HEK293 (cell line): ENCODE results near the gene EXOSC1.

Experiments used
- CTCF ChIA-PET: fragments of 350-600 bp; formaldehyde crosslinking; extraction: SDS; loops from one replicate; lab custom pipeline; 2021; ENCODE audit warnings: antibody characterized with exemption; lab: Yijun Ruan, JAX
- POLR2A ChIA-PET: fragments of 300-600 bp; formaldehyde crosslinking; extraction: SDS; loops from one replicate; lab custom pipeline; 2020; ENCODE audit warnings: antibody characterized with exemption, inconsistent platforms; lab: Yijun Ruan, JAX
- H3K27ac ChIP-seq: fragments of 200-500 bp; sonication (Bioruptor generic); 2 replicates; pipeline ENCODE4 v1.5.1; 2014; ENCODE audit warnings: low read depth, low read length, control low read depth, inconsistent platforms; ENCODE audit errors: extremely low read depth
- H3K36me3 ChIP-seq, 2 experiments: fragments of 200-500 bp in 1 of 2; sonication (Bioruptor generic) in 1 of 2; 1 replicate in 1 of 2; 2 replicates in 1 of 2; pipeline ENCODE4 v1.5.1; 2014 to 2017; ENCODE audit warnings: inconsistent platforms in 2 of 2, low read length in 2 of 2; ENCODE audit not compliant: control insufficient read depth in 2 of 2, insufficient read depth in 1 of 2
- H3K4me1 ChIP-seq: fragments of 200-500 bp; sonication (Bioruptor generic); 2 replicates; pipeline ENCODE4 v1.5.1; 2014; ENCODE audit warnings: mild to moderate bottlenecking, low read length, inconsistent platforms; ENCODE audit not compliant: control insufficient read depth, insufficient read depth
- H3K4me3 ChIP-seq: 2 replicates; pipeline ENCODE4 v1.5.1; 2011; ENCODE audit warnings: low read depth, mild to moderate bottlenecking, control low read depth, low read length, moderate library complexity
- H3K9me3 ChIP-seq: fragments of 200-500 bp; sonication (Bioruptor generic); 2 replicates; pipeline ENCODE4 v1.5.1; 2014; ENCODE audit warnings: low read depth, low read length, inconsistent platforms; ENCODE audit not compliant: control insufficient read depth, insufficient read depth
- IKZF3 ChIP-seq: fragments of 450-650 bp; IDR thresholded peaks from 2 replicates; pipeline ENCODE4 v1.5.0; 2018; ENCODE audit warnings: missing biosample characterization, mild to moderate bottlenecking, missing genetic modification characterization, moderate library complexity
- RBAK ChIP-seq: fragments of 450-650 bp; formaldehyde crosslinking; IDR thresholded peaks from 2 replicates; pipeline ENCODE4 v1.5.1; 2016; ENCODE audit warnings: missing biosample characterization, missing genetic modification characterization
- SCRT2 ChIP-seq: fragments of 450-650 bp; formaldehyde crosslinking; IDR thresholded peaks from 2 replicates; pipeline ENCODE4 v1.5.1; 2016; ENCODE audit warnings: missing biosample characterization, missing genetic modification characterization
- SP2 ChIP-seq: fragments of 450-650 bp; formaldehyde crosslinking; IDR thresholded peaks from 2 replicates; pipeline ENCODE4 v1.5.1; 2016; ENCODE audit warnings: missing biosample characterization, missing genetic modification characterization
- TRIM28 ChIP-seq: IDR thresholded peaks from 2 replicates; pipeline ENCODE4 v1.6.1; 2011; ENCODE audit warnings: low read length, control low read depth, borderline replicate concordance
- WT1 ChIP-seq: fragments of 450-650 bp; formaldehyde crosslinking; IDR thresholded peaks from 2 replicates; pipeline ENCODE4 v1.5.1; 2016; ENCODE audit warnings: missing biosample characterization, missing genetic modification characterization
- YY1 ChIP-seq: fragments of 450-650 bp; formaldehyde crosslinking; IDR thresholded peaks from 2 replicates; pipeline ENCODE4 v1.5.1; 2018; ENCODE audit warnings: missing biosample characterization, missing genetic modification characterization
- ZBTB8A ChIP-seq: fragments of 450-650 bp; formaldehyde crosslinking; IDR thresholded peaks from 2 replicates; pipeline ENCODE4 v1.5.1; 2016; ENCODE audit warnings: missing biosample characterization, missing genetic modification characterization
- ZFP3 ChIP-seq: fragments of 450-650 bp; formaldehyde crosslinking; IDR thresholded peaks from 2 replicates; pipeline ENCODE4 v1.5.1; 2016; ENCODE audit warnings: low read depth, missing biosample characterization, missing genetic modification characterization
- ZFP37 ChIP-seq: fragments of 450-650 bp; formaldehyde crosslinking; IDR thresholded peaks from 2 replicates; pipeline ENCODE4 v1.5.1; 2016; ENCODE audit warnings: missing biosample characterization, missing genetic modification characterization
- ZIC2 ChIP-seq: fragments of 450-650 bp; formaldehyde crosslinking; IDR thresholded peaks from 2 replicates; pipeline ENCODE4 v1.5.1; 2016; ENCODE audit warnings: missing biosample characterization, missing genetic modification characterization
- ZNF132 ChIP-seq: fragments of 450-650 bp; formaldehyde crosslinking; IDR thresholded peaks from 2 replicates; pipeline ENCODE4 v1.5.1; 2017; ENCODE audit warnings: missing biosample characterization, missing genetic modification characterization, borderline replicate concordance
- ZNF138 ChIP-seq: fragments of 450-650 bp; formaldehyde crosslinking; IDR thresholded peaks from 2 replicates; pipeline ENCODE4 v1.5.1; 2016; ENCODE audit warnings: missing biosample characterization, missing genetic modification characterization, borderline replicate concordance
- ZNF157 ChIP-seq: fragments of 450-650 bp; formaldehyde crosslinking; IDR thresholded peaks from 2 replicates; pipeline ENCODE4 v1.5.1; 2016; ENCODE audit warnings: missing biosample characterization, missing genetic modification characterization
- ZNF16 ChIP-seq: fragments of 450-650 bp; formaldehyde crosslinking; IDR thresholded peaks from 2 replicates; pipeline ENCODE4 v1.5.1; 2016; ENCODE audit warnings: low read depth, missing biosample characterization, missing genetic modification characterization
- ZNF19 ChIP-seq: fragments of 450-650 bp; formaldehyde crosslinking; IDR thresholded peaks from 2 replicates; pipeline ENCODE4; 2016; ENCODE audit warnings: missing biosample characterization, missing genetic modification characterization, low read depth
- ZNF223 ChIP-seq: fragments of 450-650 bp; formaldehyde crosslinking; IDR thresholded peaks from 2 replicates; pipeline ENCODE4 v1.5.1; 2016; ENCODE audit warnings: missing biosample characterization, missing genetic modification characterization
- ZNF239 ChIP-seq: fragments of 450-650 bp; formaldehyde crosslinking; IDR thresholded peaks from 2 replicates; pipeline ENCODE4 v1.5.1; 2016; ENCODE audit warnings: missing biosample characterization, missing genetic modification characterization
- ZNF248 ChIP-seq: fragments of 450-650 bp; formaldehyde crosslinking; IDR thresholded peaks from 2 replicates; pipeline ENCODE4 v1.5.1; 2017; ENCODE audit warnings: missing biosample characterization, missing genetic modification characterization
- ZNF292 ChIP-seq: fragments of 450-650 bp; formaldehyde crosslinking; IDR thresholded peaks from 2 replicates; pipeline ENCODE4 v1.5.1; 2016; ENCODE audit warnings: low read depth, missing biosample characterization, missing genetic modification characterization, borderline replicate concordance
- ZNF354C ChIP-seq: fragments of 450-650 bp; formaldehyde crosslinking; IDR thresholded peaks from 2 replicates; pipeline ENCODE4 v1.5.1; 2016; ENCODE audit warnings: missing biosample characterization, missing genetic modification characterization, low read depth, borderline replicate concordance
- ZNF560 ChIP-seq: fragments of 450-650 bp; formaldehyde crosslinking; IDR thresholded peaks from 2 replicates; pipeline ENCODE4 v1.5.1; 2017; ENCODE audit warnings: missing biosample characterization, missing genetic modification characterization, borderline replicate concordance
- ZNF600 ChIP-seq: fragments of 450-650 bp; formaldehyde crosslinking; IDR thresholded peaks from 2 replicates; pipeline ENCODE4 v1.5.1; 2016; ENCODE audit warnings: missing biosample characterization, missing genetic modification characterization
- ZNF654 ChIP-seq: fragments of 450-650 bp; formaldehyde crosslinking; IDR thresholded peaks from 2 replicates; pipeline ENCODE4 v1.5.1; 2016; ENCODE audit warnings: low read depth, missing biosample characterization, missing genetic modification characterization
- ZNF76 ChIP-seq: fragments of 450-650 bp; formaldehyde crosslinking; IDR thresholded peaks from 2 replicates; pipeline ENCODE4; 2016; ENCODE audit warnings: low read depth, missing biosample characterization, missing genetic modification characterization, borderline replicate concordance
- ZNF843 ChIP-seq: fragments of 450-650 bp; formaldehyde crosslinking; IDR thresholded peaks from 2 replicates; pipeline ENCODE4 v1.5.1; 2016; ENCODE audit warnings: missing biosample characterization, missing genetic modification characterization
- ZSCAN23 ChIP-seq: fragments of 450-650 bp; formaldehyde crosslinking; IDR thresholded peaks from 2 replicates; pipeline ENCODE4 v1.5.1; 2016; ENCODE audit warnings: missing biosample characterization, missing genetic modification characterization
- TF ChIP-seq, protein P1 (sequence below): fragments of 450-650 bp; formaldehyde crosslinking; IDR thresholded peaks from 2 replicates; pipeline ENCODE4 v1.5.1; 2017; ENCODE audit warnings: missing biosample characterization, missing genetic modification characterization
- TF ChIP-seq, protein P2 (sequence below): fragments of 450-650 bp; formaldehyde crosslinking; IDR thresholded peaks from 2 replicates; pipeline ENCODE4 v1.5.1; 2016; ENCODE audit warnings: missing biosample characterization, missing genetic modification characterization
- TF ChIP-seq, protein P3 (sequence below): IDR thresholded peaks from 2 replicates; pipeline ENCODE4 v1.6.1; 2011; ENCODE audit warnings: mild to moderate bottlenecking, low read depth, low read length, borderline replicate concordance
- TF ChIP-seq, protein P4 (sequence below): fragments of 450-650 bp; formaldehyde crosslinking; IDR thresholded peaks from 2 replicates; pipeline ENCODE4 v1.5.1; 2016; ENCODE audit warnings: missing biosample characterization, missing genetic modification characterization

EXOSC1 gene

DNA sequence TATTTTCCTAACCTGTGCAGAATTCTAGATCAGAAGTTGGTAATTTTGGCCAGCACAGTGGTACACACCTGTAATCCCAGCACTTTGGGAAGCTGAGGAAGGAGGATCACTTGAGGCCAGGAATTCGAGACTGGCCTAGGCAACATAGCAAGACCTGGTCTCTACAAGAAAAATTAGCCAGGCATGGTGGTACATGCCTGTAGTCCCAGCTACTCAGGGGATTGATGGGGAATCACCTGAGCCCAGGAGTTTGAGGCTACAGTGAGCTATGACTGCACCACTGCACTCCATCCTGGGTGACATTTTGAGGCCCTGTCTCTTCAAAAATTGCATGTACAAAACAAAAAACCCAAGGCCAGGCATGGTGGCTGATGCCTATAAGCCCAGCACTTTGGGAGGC is 11.2 kb downstream of the EXOSC1 start:
- TF ChIP-seq ZNF239 (tag by site-specific recombination) (no peak), ZNF354C (tag by site-specific recombination) (no peak), ZNF16 (tag by site-specific recombination) (no peak), ZNF248 (no peak), ZNF292 (tag by site-specific recombination) (no peak), RBAK (tag by site-specific recombination) (no peak), ZSCAN23 (no peak), ZNF843 (tag by site-specific recombination) (no peak), ZBTB8A (tag by site-specific recombination) (no peak), YY1 (tag by site-specific recombination) (no peak), ZFP3 (no peak), WT1 (tag by site-specific recombination) (no peak), ZNF600 (tag by site-specific recombination) (no peak), ZNF138 (tag by site-specific recombination) (no peak), ZIC2 (tag by site-specific recombination) (no peak), ZNF654 (tag by site-specific recombination) (no peak)
- TF ChIP-seq, protein P1, sequence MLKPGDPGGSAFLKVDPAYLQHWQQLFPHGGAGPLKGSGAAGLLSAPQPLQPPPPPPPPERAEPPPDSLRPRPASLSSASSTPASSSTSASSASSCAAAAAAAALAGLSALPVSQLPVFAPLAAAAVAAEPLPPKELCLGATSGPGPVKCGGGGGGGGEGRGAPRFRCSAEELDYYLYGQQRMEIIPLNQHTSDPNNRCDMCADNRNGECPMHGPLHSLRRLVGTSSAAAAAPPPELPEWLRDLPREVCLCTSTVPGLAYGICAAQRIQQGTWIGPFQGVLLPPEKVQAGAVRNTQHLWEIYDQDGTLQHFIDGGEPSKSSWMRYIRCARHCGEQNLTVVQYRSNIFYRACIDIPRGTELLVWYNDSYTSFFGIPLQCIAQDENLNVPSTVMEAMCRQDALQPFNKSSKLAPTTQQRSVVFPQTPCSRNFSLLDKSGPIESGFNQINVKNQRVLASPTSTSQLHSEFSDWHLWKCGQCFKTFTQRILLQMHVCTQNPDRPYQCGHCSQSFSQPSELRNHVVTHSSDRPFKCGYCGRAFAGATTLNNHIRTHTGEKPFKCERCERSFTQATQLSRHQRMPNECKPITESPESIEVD (tag by site-specific recombination), result no peak
- TF ChIP-seq, protein P2, sequence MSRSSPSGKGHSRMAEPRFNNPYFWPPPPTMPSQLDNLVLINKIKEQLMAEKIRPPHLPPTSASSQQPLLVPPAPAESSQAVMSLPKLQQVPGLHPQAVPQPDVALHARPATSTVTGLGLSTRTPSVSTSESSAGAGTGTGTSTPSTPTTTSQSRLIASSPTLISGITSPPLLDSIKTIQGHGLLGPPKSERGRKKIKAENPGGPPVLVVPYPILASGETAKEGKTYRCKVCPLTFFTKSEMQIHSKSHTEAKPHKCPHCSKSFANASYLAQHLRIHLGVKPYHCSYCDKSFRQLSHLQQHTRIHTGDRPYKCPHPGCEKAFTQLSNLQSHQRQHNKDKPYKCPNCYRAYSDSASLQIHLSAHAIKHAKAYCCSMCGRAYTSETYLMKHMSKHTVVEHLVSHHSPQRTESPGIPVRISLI (tag by site-specific recombination), result no peak
- TF ChIP-seq, protein P3, sequence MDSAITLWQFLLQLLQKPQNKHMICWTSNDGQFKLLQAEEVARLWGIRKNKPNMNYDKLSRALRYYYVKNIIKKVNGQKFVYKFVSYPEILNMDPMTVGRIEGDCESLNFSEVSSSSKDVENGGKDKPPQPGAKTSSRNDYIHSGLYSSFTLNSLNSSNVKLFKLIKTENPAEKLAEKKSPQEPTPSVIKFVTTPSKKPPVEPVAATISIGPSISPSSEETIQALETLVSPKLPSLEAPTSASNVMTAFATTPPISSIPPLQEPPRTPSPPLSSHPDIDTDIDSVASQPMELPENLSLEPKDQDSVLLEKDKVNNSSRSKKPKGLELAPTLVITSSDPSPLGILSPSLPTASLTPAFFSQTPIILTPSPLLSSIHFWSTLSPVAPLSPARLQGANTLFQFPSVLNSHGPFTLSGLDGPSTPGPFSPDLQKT, result no peak
- Histone ChIP-seq H3K27ac (no peak overlapping the region), H3K9me3 (no peaks in the 10 kb centered on the region), H3K4me1 (no peaks in the 10 kb centered on the region), H3K4me3 (no peak overlapping the region), H3K36me3 (peaks cover 73 to 89% of the 10 kb centered on the region in 2 experiments)
- ChIA-PET POLR2A (interaction anchor here (0.6 to 2.5 kb wide), 5 partner anchors 11 to 129 kb away, joined by 4 to 11 read pairs (median 5); partner anchors contain the start of genes EXOSC1, RRP12 and ZDHHC16), CTCF (interaction anchor here (0.6 kb wide), 1 partner anchor 117 kb away, joined by 4 read pairs; no protein-coding TSS in a partner anchor)

DNA sequence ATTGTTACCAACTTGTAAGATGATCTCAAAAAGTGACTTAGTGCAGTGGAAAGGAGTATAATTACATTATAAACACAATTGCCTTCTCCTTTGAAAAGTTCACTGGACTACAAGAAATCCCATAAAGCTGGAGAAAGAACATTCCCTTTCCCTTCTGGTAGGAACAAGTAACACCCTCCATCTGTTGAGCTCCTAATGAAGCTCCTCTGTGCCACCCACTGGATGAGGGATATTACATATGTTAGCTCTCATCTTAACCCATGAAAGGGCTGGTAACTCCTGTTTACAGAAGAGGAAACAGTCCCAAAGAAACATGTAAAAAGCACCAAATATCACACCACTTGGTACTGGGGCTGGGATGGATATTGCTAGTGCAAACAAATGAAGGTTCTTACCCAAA is 11.8 kb downstream of the EXOSC1 start:
- CTCF ChIA-PET, result interaction anchor here (0.6 to 1.3 kb wide), 2 partner anchors 32 to 33 kb away, joined by 4 to 6 read pairs; partner anchors contain the start of gene RRP12
- Histone ChIP-seq H3K27ac (no peak overlapping the region), H3K4me1 (no peaks in the 10 kb centered on the region), H3K36me3 (peaks cover 77 to 89% of the 10 kb centered on the region in 2 experiments), H3K4me3 (no peak overlapping the region), H3K9me3 (no peaks in the 10 kb centered on the region)
- POLR2A ChIA-PET, result interaction anchor here (0.6 to 2.5 kb wide), 5 partner anchors 11 to 33 kb away, joined by 4 to 11 read pairs (median 5); partner anchors contain the start of genes EXOSC1, RRP12 and ZDHHC16
- TF ChIP-seq, protein P4, sequence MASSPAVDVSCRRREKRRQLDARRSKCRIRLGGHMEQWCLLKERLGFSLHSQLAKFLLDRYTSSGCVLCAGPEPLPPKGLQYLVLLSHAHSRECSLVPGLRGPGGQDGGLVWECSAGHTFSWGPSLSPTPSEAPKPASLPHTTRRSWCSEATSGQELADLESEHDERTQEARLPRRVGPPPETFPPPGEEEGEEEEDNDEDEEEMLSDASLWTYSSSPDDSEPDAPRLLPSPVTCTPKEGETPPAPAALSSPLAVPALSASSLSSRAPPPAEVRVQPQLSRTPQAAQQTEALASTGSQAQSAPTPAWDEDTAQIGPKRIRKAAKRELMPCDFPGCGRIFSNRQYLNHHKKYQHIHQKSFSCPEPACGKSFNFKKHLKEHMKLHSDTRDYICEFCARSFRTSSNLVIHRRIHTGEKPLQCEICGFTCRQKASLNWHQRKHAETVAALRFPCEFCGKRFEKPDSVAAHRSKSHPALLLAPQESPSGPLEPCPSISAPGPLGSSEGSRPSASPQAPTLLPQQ (tag by site-specific recombination), result no peak
- TF ChIP-seq TRIM28 (no peak), SCRT2 (tag by site-specific recombination) (peak; percentile 76; the same call in 1 of the 2 replicates), SP2 (tag by site-specific recombination) (no peak), ZNF76 (tag by site-specific recombination) (no peak), ZNF560 (tag by site-specific recombination) (no peak), ZNF132 (tag by site-specific recombination) (no peak), ZNF157 (tag by site-specific recombination) (no peak), ZFP37 (tag by site-specific recombination) (0 out of 2 replicates have a peak, but pooled peaks have one; percentile 9), ZNF19 (tag by site-specific recombination) (no peak), IKZF3 (tag by site-specific recombination) (peak; percentile 59; the same call in 1 of the 2 replicates), ZNF223 (tag by site-specific recombination) (no peak)
